IPS-15b (cell line): ENCODE measurements around the gene PHC2.

ENCODE experiments used
- H3K27me3 ChIP-seq: one replicate; pipeline ENCODE4 v1.6.1; 2013; ENCODE audit warnings: low read length; ENCODE audit not compliant: control insufficient read depth, insufficient read depth
- H3K36me3 ChIP-seq: one replicate; pipeline ENCODE4 v1.6.1; 2013; ENCODE audit warnings: low read length; ENCODE audit not compliant: control insufficient read depth, insufficient read depth
- H3K4me1 ChIP-seq: one replicate; pipeline ENCODE4 v1.6.1; 2013; ENCODE audit warnings: mild to moderate bottlenecking, low read length; ENCODE audit not compliant: control insufficient read depth, insufficient read depth
- H3K4me3 ChIP-seq: one replicate; pipeline ENCODE4 v1.5.1; 2013; ENCODE audit warnings: low read depth, low read length
- H3K9ac ChIP-seq: one replicate; pipeline ENCODE4 v1.6.1; 2013; ENCODE audit warnings: low read depth, mild to moderate bottlenecking, low read length
- H3K9me3 ChIP-seq: one replicate; pipeline ENCODE4 v1.6.1; 2013; ENCODE audit warnings: mild to moderate bottlenecking, low read length; ENCODE audit not compliant: control insufficient read depth, insufficient read depth

The PHC2 gene

DNA sequence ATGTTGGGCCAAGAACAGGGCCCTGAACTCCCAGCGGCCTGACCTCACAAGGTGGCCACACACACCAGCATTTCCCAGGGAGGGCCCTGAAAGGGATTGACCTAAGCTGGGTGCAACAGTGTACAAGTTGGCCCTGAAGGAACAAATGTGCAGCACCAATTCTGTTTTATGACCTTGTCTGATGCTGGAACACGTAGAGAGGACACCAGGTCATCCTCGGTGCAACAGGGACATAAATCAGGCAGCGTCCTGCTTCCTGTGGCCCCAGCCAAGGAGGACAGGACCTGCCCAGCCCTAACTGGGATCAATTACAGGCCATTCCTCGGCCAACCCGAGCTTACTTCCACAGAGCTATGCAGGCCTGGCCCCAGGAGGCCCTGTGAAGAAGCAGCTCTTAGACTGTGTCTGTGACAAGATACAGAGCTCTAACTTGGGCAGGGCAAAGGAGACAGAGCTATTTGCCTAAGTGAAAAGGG is 12.8 kb upstream of the PHC2 start:
- no peaks in the 10 kb centered on the region for H3K4me1 ChIP-seq
- no peak overlapping the region for H3K9ac ChIP-seq
- no peak overlapping the region for H3K4me3 ChIP-seq
- H3K36me3 ChIP-seq: no peaks in the 10 kb centered on the region
- peaks cover 6% of the 10 kb centered on the region for H3K27me3 ChIP-seq
- no peaks in the 10 kb centered on the region for H3K9me3 ChIP-seq

DNA sequence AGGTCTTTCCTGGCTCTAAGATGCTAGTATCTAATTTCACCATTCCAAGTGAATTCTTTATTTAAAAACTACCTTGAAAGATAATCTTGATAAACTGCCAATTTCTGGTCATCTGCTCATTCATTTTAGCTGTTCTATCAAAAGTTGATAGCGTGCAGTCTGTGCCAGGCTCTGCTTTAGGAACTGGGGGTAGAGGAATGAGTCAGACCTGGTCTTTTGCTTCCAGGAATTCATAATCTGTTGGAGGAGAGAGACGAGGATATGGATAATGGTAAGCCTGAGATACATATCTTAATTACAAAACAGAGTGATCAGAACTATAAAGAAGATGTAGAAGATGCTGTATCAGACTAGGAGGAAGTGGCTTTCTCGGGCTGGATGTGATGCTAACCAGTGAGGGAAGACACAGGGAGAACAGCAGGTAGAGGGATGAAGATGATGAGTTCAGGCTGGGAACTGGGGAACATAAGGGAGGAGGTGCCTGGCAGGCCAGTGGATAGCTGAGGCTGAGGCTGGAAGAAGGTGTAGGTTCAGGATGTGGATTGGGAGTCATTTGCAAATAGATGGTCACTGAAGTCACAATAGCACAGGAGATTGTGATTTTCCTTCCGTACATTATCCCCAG is 12.3 kb upstream of the PHC2 start:
- Histone ChIP-seq H3K9me3 (no peaks in the 10 kb centered on the region), H3K9ac (no peak overlapping the region), H3K4me1 (no peaks in the 10 kb centered on the region), H3K4me3 (no peak overlapping the region), H3K27me3 (peaks cover 6% of the 10 kb centered on the region), H3K36me3 (no peaks in the 10 kb centered on the region)

- Histone ChIP-seq H3K9me3 (no peaks in the 10 kb centered on the region), H3K36me3 (no peaks in the 10 kb centered on the region), H3K4me3 (no peak overlapping the region), H3K4me1 (no peaks in the 10 kb centered on the region), H3K9ac (no peak overlapping the region), H3K27me3 (peaks cover 6% of the 10 kb centered on the region)
Measured at GRCh38 chr1:33442141-33442540, 11.2 kb upstream of the PHC2 start.

- no peak overlapping the region for H3K9ac ChIP-seq
- no peaks in the 10 kb centered on the region for H3K36me3 ChIP-seq
- H3K9me3 ChIP-seq: no peaks in the 10 kb centered on the region
- no peak overlapping the region for H3K4me3 ChIP-seq
- H3K4me1 ChIP-seq: no peaks in the 10 kb centered on the region
- H3K27me3 ChIP-seq: peaks cover 6% of the 10 kb centered on the region
Measured at GRCh38 chr1:33441088-33441745, 10.3 kb upstream of the PHC2 start.

DNA sequence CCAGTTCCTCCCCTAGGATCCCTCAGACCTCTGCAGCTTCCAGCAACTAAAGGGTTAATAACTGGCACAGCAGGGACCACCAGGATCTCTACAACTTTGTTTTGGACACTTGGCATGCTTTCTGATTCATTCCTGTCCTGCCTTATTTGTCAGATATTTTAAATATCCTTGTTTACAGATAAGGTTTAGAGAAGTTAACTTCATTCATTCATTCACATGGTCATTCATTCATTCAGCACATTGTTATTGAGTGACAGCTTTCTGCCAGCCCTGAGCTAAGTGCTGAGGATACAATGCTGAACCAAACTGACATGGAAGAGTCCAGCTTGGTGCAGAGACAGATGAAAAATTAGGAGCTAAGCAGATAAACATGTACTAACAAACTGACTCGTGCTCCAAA is 8.8 kb upstream of the PHC2 start:
- Histone ChIP-seq H3K4me1 (no peaks in the 10 kb centered on the region), H3K27me3 (peaks cover 8% of the 10 kb centered on the region), H3K9ac (no peak overlapping the region), H3K36me3 (no peaks in the 10 kb centered on the region), H3K4me3 (no peak overlapping the region), H3K9me3 (no peaks in the 10 kb centered on the region)

DNA sequence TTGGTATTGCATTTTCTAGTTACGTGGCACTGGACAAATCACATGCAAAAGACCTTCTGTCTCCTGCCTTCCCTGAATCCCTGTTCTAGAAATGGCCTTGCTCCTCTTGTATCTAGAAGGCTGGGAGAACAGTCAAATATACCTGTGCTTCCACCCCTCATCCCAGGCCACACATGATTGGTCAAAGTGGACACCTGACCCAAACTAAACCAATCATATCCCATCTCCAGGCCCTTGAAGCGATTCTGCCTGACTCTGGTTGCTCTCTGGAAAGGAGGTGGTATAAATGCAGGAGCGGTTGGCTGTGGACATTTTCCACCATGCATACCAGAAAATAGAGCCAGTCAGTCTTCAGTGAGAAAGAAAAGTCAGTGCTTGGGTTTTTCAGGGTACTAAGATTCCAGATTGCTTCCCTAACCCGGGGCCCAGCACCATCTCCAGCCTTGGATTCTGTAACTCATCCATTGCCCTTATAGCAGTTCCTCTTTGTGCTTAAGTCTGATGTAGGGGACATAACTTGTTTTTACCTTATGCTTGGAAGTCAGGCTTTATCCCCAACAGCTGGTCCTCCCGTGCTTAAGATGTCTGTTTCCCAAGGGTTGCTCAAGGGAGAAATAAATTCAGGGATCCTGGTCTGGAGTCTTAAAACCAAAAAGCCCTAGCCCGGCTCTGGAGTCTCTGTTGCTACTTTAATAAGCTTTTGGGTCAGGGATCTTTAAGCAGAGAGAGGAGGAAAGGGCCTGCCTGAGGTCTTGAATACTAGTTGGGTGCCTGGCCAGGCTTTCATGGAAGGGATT is 7.7 kb upstream of the PHC2 start:
- Histone ChIP-seq H3K36me3 (no peaks in the 10 kb centered on the region), H3K27me3 (peaks cover 8% of the 10 kb centered on the region), H3K9me3 (no peaks in the 10 kb centered on the region), H3K4me3 (no peak overlapping the region), H3K9ac (no peak overlapping the region), H3K4me1 (no peaks in the 10 kb centered on the region)

- H3K27me3 ChIP-seq: peaks cover 11% of the 10 kb centered on the region
- no peak overlapping the region for H3K4me3 ChIP-seq
- H3K9ac ChIP-seq: no peak overlapping the region
- no peaks in the 10 kb centered on the region for H3K4me1 ChIP-seq
- H3K9me3 ChIP-seq: no peaks in the 10 kb centered on the region
- no peaks in the 10 kb centered on the region for H3K36me3 ChIP-seq
Measured at GRCh38 chr1:33436557-33437285, 5.8 kb upstream of the PHC2 start.

DNA sequence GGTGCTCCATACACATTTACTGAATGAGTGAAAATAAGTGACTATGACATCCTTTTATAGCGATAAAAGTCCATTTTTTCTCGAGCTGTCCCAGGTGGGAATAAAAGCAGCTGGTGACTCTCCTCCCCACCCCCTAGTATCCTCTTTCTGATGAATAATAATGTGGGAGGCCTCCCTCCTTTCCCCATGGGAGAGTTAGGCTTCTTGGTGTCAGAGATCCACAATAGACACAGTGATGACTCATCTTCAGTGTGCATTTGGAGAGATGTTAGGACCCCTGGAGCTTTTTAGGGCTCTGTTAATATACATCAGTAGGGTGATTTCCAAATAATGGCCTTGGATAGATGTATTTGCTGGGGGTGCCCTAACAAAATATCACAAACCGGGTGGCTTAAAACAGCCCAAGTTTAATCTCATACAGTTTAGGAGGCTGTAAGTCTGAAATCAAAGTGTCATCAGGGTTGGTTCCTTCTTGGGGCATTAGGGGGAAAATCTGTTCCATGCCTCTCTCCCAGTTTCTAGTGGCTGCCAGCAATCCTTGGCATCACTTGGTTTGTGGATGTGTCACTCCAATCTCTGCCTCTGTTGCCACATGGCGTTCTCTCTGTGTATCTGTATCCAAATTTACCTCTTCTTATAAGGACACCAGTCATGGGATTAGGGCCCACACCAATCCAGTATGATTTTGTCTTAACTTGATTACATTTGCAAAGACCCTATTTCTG is 4.4 kb upstream of the PHC2 start:
- Histone ChIP-seq H3K36me3 (no peaks in the 10 kb centered on the region), H3K27me3 (peaks cover 12% of the 10 kb centered on the region), H3K9me3 (no peaks in the 10 kb centered on the region), H3K9ac (no peak overlapping the region), H3K4me3 (no peak overlapping the region), H3K4me1 (no peaks in the 10 kb centered on the region)

- Histone ChIP-seq H3K9ac (no peak overlapping the region), H3K36me3 (no peaks in the 10 kb centered on the region), H3K4me1 (peaks cover 7% of the 10 kb centered on the region), H3K4me3 (no peak overlapping the region), H3K27me3 (peaks cover 20% of the 10 kb centered on the region), H3K9me3 (no peaks in the 10 kb centered on the region)
Measured at GRCh38 chr1:33434363-33434750, 3.5 kb upstream of the PHC2 start.

- H3K9me3 ChIP-seq: no peaks in the 10 kb centered on the region
- no peak overlapping the region for H3K4me3 ChIP-seq
- no peaks in the 10 kb centered on the region for H3K36me3 ChIP-seq
- peaks cover 26% of the 10 kb centered on the region for H3K27me3 ChIP-seq
- peaks cover 12% of the 10 kb centered on the region for H3K4me1 ChIP-seq
- H3K9ac ChIP-seq: no peak overlapping the region
Measured at GRCh38 chr1:33433509-33434362, 2.8 kb upstream of the PHC2 start.
